Inferior parietal cortex (tissue), 1 donor: ENCODE data around the gene GPX7.

Source experiments
- DNase-seq: peaks from one replicate; pipeline ENCODE4 v3.0.0-alpha.2; 2016; ENCODE audit errors: extremely low spot score

GPX7 gene

GRCh38 chr1:52588027-52588426 lies 14.1 kb upstream of the GPX7 start:
- DNase-seq: no peak

GRCh38 chr1:52588535-52588934 lies 13.6 kb upstream of the GPX7 start:
- no peak for DNase-seq

- DNase-seq: no peak
Observed at GRCh38 chr1:52590266-52590665, 11.9 kb upstream of the GPX7 start.

GRCh38 chr1:52592637-52593323 lies 9.4 kb upstream of the GPX7 start:
- no peak for DNase-seq

GRCh38 chr1:52593495-52593894 lies 8.7 kb upstream of the GPX7 start:
- DNase-seq: no peak

- DNase-seq: no peak
Observed at GRCh38 chr1:52595061-52595460, 7.1 kb upstream of the GPX7 start.

- no peak for DNase-seq
Observed at GRCh38 chr1:52597912-52598311, 4.3 kb upstream of the GPX7 start.

GRCh38 chr1:52598729-52599128 lies 3.4 kb upstream of the GPX7 start:
- no peak for DNase-seq

- DNase-seq: no peak
Observed at GRCh38 chr1:52599236-52599635, 2.9 kb upstream of the GPX7 start.

- no peak for DNase-seq
Observed at GRCh38 chr1:52600533-52601179, 1.5 kb upstream of the GPX7 start.

GRCh38 chr1:52601519-52601918 lies 652 bp upstream of the GPX7 start:
- DNase-seq: no peak

- DNase-seq: peak; percentile 13
Observed at GRCh38 chr1:52602856-52603600, 857 bp downstream of the GPX7 start.

- no peak for DNase-seq
Observed at GRCh38 chr1:52603630-52604029, 1.5 kb downstream of the GPX7 start.

- no peak for DNase-seq
Observed at GRCh38 chr1:52604063-52604770, 2.0 kb downstream of the GPX7 start.

GRCh38 chr1:52613636-52614373 lies 11.6 kb downstream of the GPX7 start:
- no peak for DNase-seq

GRCh38 chr1:52614671-52615070 lies 12.5 kb downstream of the GPX7 start:
- no peak for DNase-seq

- DNase-seq: no peak
Observed at GRCh38 chr1:52615489-52616042, 13.4 kb downstream of the GPX7 start.

- DNase-seq: no peak
Observed at GRCh38 chr1:52621950-52622349, 19.8 kb downstream of the GPX7 start.

- no peak for DNase-seq
Observed at GRCh38 chr1:52623812-52624211, 21.6 kb downstream of the GPX7 start.

GRCh38 chr1:52627028-52627427 lies 24.9 kb downstream of the GPX7 start:
- DNase-seq: no peak

GRCh38 chr1:52628614-52629324 lies 26.6 kb downstream of the GPX7 start:
- no peak for DNase-seq
